Osteoblast (primary cell): ENCODE measurements around the gene MFRP. TPM values are rescaled to one million over a fixed set of nuclear protein-coding genes. Genes with fewer than 3 reads are reported as not detected.
"Not testable (repeated sequence)": the region's sequence is repeated elsewhere in the genome, so short reads cannot be mapped to it uniquely, and the experiment has no call there.

ENCODE experiments used
- DNase-seq: peaks from one replicate; pipeline ENCODE4 v3.0.0; 2011; ENCODE audit warnings: low spot score, mixed read lengths; ENCODE audit not compliant: insufficient read length; ENCODE audit errors: missing footprints
- H2AFZ ChIP-seq: 2 replicates; pipeline ENCODE4 v1.6.0; 2011; ENCODE audit warnings: mild to moderate bottlenecking, low read length
- H3K27ac ChIP-seq: 2 replicates; pipeline ENCODE4 v1.5.1; 2011; ENCODE audit warnings: mild to moderate bottlenecking, low read depth, low read length, moderate library complexity
- H3K27me3 ChIP-seq: 2 replicates; pipeline ENCODE4 v1.6.0; 2012; ENCODE audit warnings: mild to moderate bottlenecking, control low read depth, inconsistent platforms, low read length, moderate library complexity; ENCODE audit not compliant: insufficient read depth
- H3K36me3 ChIP-seq: 2 replicates; pipeline ENCODE4 v1.5.1; 2011; ENCODE audit warnings: mild to moderate bottlenecking, low read length, control low read depth, moderate library complexity; ENCODE audit not compliant: insufficient read depth
- H3K4me1 ChIP-seq: 2 replicates; pipeline ENCODE4 v1.5.1; 2011; ENCODE audit warnings: mild to moderate bottlenecking, low read length, control low read depth, moderate library complexity; ENCODE audit not compliant: insufficient read depth
- H3K4me2 ChIP-seq: 2 replicates; pipeline ENCODE4 v1.6.0; 2011; ENCODE audit warnings: mild to moderate bottlenecking, low read length; ENCODE audit not compliant: insufficient read depth
- H3K4me3 ChIP-seq: fragments of 200-600 bp; sonication (generic); 3 replicates; pipeline ENCODE4 v1.5.1; 2012; ENCODE audit warnings: mild to moderate bottlenecking, low read length, inconsistent platforms; ENCODE audit not compliant: insufficient read depth
- H3K79me2 ChIP-seq: 2 replicates; pipeline ENCODE4 v1.6.0; 2012; ENCODE audit warnings: mild to moderate bottlenecking, low read length, control low read depth, inconsistent platforms; ENCODE audit not compliant: insufficient read depth
- H3K9me3 ChIP-seq: 2 replicates; pipeline ENCODE4 v1.5.1; 2011; ENCODE audit warnings: low read depth, low read length, control low read depth
- H4K20me1 ChIP-seq: 2 replicates; pipeline ENCODE4 v1.6.0; 2012; ENCODE audit warnings: mild to moderate bottlenecking, low read length, control low read depth; ENCODE audit not compliant: insufficient read depth
- CTCF ChIP-seq: IDR thresholded peaks from 2 replicates; pipeline ENCODE4 v1.5.1; 2011; ENCODE audit warnings: mild to moderate bottlenecking, low read depth, low read length, moderate library complexity; ENCODE audit errors: extremely low read depth
- total RNA-seq: library from RNA; depleted of rRNA; stranded (reverse); fragments of >200 nt; gene quantifications from 2 replicates; pipeline ENCODE4 v1.2.3, GENCODE V29; 2012

Gene MFRP
- total RNA-seq, 1 donor: not detected

GRCh38 chr11:119384332-119384731 lies 37.8 kb upstream of the MFRP start:
- Histone ChIP-seq H3K27ac (no peak overlapping the region), H3K4me2 (no peak overlapping the region), H3K4me3 (no peak overlapping the region), H3K27me3 (peaks cover 23% of the 10 kb centered on the region), H3K9me3 (no peaks in the 10 kb centered on the region), H3K79me2 (no peaks in the 10 kb centered on the region), H3K36me3 (no peaks in the 10 kb centered on the region), H2AFZ (no peak overlapping the region), H4K20me1 (no peaks in the 10 kb centered on the region), H3K4me1 (peaks cover 15% of the 10 kb centered on the region)
- DNase-seq: no peak
- TF ChIP-seq CTCF: no peak

GRCh38 chr11:119382513-119382912 lies 36.0 kb upstream of the MFRP start:
- not testable (repeated sequence) for H3K79me2 ChIP-seq, H4K20me1 ChIP-seq, DNase-seq, H3K9me3 ChIP-seq, H3K36me3 ChIP-seq, H3K4me3 ChIP-seq
- Histone ChIP-seq H3K27ac (peak overlapping the region; percentile 75), H3K4me2 (peak overlapping the region; percentile 87), H2AFZ (peak overlapping the region; percentile 79), H3K4me1 (peaks cover 15% of the 10 kb centered on the region), H3K27me3 (peaks cover 23% of the 10 kb centered on the region)

- no peaks in the 10 kb centered on the region for H3K36me3 ChIP-seq
- H2AFZ ChIP-seq: peak overlapping the region; percentile 79
- H3K4me3 ChIP-seq: peak overlapping the region; percentile 73
- H3K27ac ChIP-seq: peak overlapping the region; percentile 75
- no peaks in the 10 kb centered on the region for H3K9me3 ChIP-seq
- no peaks in the 10 kb centered on the region for H3K79me2 ChIP-seq
- H3K27me3 ChIP-seq: peaks cover 23% of the 10 kb centered on the region
- no peak for TF ChIP-seq CTCF
- H3K4me2 ChIP-seq: peak overlapping the region; percentile 87
- peaks cover 15% of the 10 kb centered on the region for H3K4me1 ChIP-seq
- DNase-seq: no peak
- no peaks in the 10 kb centered on the region for H4K20me1 ChIP-seq
These were observed 35.6 kb upstream of the MFRP start for GRCh38 chr11:119382101-119382500.

- TF ChIP-seq CTCF: peak; percentile 78
- H2AFZ ChIP-seq: peak within 1 kb of the TSS; percentile 88
- peaks cover 19% of the 10 kb centered on the region for H3K4me1 ChIP-seq
- H3K79me2 ChIP-seq: no peaks in the 10 kb centered on the region
- H3K27ac ChIP-seq: peak within 1 kb of the TSS; percentile 75
- H3K27me3 ChIP-seq: peaks cover 23% of the 10 kb centered on the region
- no peaks in the 10 kb centered on the region for H3K9me3 ChIP-seq
- H3K36me3 ChIP-seq: no peaks in the 10 kb centered on the region
- DNase-seq: peak; percentile 98
- H3K4me3 ChIP-seq: peak within 1 kb of the TSS; percentile 73
- H4K20me1 ChIP-seq: no peaks in the 10 kb centered on the region
- peak within 1 kb of the TSS; percentile 87 for H3K4me2 ChIP-seq
These were observed 34.9 kb upstream of the MFRP start, which contains the start of gene USP2 for GRCh38 chr11:119381181-119381988. Gene USP2, minus strand, starts transcription at chr11:119381690. Its CDS starts 8,210 bp downstream, at chr11:119373480.
